ENCODE measurements around the gene RNF13.
A peak's percentile ranks its signal among the peaks of the same experiment; 100 is the strongest.

RNF13 gene

DNA sequence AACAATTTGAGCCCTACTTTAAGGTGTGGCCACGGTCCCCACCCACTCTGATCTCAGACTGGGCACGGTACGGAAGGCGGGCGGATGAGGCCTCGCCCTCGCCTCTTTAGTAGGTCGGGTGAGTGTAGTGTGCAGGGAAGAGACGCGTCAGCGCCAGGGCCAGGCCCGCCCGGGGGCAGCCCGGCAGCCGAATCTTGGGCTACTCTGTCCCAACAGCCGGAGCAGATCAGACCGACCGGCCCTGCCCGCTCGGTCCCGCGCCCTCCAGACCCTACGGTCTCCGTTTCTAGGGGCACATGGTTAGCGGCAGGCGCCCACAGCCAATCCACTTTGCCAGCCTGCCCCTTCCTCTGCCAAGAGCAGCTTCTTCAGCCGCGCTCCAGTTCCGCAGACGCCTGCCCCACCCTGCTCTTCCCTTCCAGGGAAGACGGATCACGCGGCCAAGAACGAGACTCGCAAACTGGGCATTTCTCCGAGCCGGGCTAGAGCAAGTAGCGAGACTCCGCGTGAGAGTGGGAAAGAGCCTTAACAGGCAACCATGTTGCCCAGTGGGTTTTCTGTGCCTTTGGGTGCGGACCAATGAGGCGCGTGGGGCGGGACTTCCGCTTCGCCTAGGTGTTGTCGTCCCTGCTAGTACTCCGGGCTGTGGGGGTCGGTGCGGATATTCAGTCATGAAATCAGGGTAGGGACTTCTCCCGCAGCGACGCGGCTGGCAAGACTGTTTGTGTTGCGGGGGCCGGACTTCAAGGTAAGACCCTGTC lies at the start of gene RNF13:
Gene RNF13 (plus strand): TSS at position 610 of the 761 bp plus-strand sequence. CDS start 32,812 bp downstream, outside the sequence.
- Histone ChIP-seq H3K27me3 (ENCODE audit: control insufficient read depth in 2 of 2, insufficient read depth in 2 of 2, low read length in 2 of 2) (no peaks in the 10 kb centered on the region), H3K4me3 (ENCODE audit: low read length in 2 of 2) (peak within 1 kb of the TSS; percentile 85 to 96), H3K4me1 (ENCODE audit: control insufficient read depth in 2 of 2, insufficient read depth in 2 of 2, low read length in 2 of 2) (peaks cover 16 to 20% of the 10 kb centered on the region in 2 donors), H3K36me3 (ENCODE audit: control insufficient read depth in 2 of 2, insufficient read depth in 2 of 2, low read length in 2 of 2) (no peaks in the 10 kb centered on the region), H3K9ac (ENCODE audit: low read depth in 1 of 2, low read length in 2 of 2) (peak within 1 kb of the TSS; percentile 93 to 94), H3K27ac (ENCODE audit: low read depth in 2 of 2, low read length in 2 of 2) (peak within 1 kb of the TSS; percentile 98), H3K9me3 (ENCODE audit: control insufficient read depth in 2 of 2, low read length in 2 of 2) (no peaks in the 10 kb centered on the region)

DNA sequence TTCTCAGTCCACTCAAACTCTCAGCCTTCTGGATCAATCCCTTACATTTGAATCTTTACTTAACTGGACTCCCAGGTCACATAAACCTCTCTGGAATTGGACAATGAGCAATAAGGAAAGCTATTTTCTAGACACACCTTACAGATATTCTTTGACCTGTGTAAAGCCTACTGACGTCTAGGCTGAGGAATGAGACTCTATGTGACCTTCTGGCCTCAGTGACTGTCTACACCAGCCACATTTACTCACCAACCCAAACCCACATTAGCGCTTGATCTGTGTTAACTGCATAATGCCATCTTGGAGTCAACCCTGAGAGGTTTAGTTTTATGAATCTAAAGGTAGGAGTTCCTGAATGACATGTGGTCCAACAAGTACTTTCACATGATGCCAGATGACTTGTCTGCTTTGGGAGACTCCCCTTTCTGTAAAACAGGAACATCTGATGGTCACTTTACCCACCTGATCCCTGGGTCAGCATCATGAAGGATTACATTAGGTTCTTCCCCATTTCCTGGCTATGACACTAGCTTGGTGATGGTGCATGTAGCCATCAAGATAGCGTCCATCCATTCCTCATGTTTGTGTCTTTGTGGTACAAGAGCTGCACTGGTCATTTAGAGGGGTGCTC lies 49.3 kb upstream of the RNF13 start:
- no peak overlapping the region for H3K4me3 ChIP-seq (ENCODE audit: low read length in 2 of 2)

GRCh38 chr3:149764302-149764701 lies 48.7 kb upstream of the RNF13 start:
- Histone ChIP-seq H3K4me1 (ENCODE audit: control insufficient read depth in 2 of 2, insufficient read depth in 2 of 2, low read length in 2 of 2) (no peaks in the 10 kb centered on the region), H3K27ac (ENCODE audit: low read depth in 2 of 2, low read length in 2 of 2) (no peak overlapping the region), H3K4me3 (ENCODE audit: low read length in 2 of 2) (no peak overlapping the region), H3K36me3 (ENCODE audit: control insufficient read depth in 2 of 2, insufficient read depth in 2 of 2, low read length in 2 of 2) (no peaks in the 10 kb centered on the region), H3K27me3 (ENCODE audit: control insufficient read depth in 2 of 2, insufficient read depth in 2 of 2, low read length in 2 of 2) (peaks cover 12 to 16% of the 10 kb centered on the region in 2 donors), H3K9ac (ENCODE audit: low read depth in 1 of 2, low read length in 2 of 2) (no peak overlapping the region), H3K9me3 (ENCODE audit: control insufficient read depth in 2 of 2, low read length in 2 of 2) (no peaks in the 10 kb centered on the region)

More for the DNA sequence above, 49.3 kb upstream of the RNF13 start:
- Histone ChIP-seq H3K36me3 (ENCODE audit: control insufficient read depth in 2 of 2, insufficient read depth in 2 of 2, low read length in 2 of 2) (no peaks in the 10 kb centered on the region), H3K9ac (ENCODE audit: low read depth in 1 of 2, low read length in 2 of 2) (no peak overlapping the region), H3K9me3 (ENCODE audit: control insufficient read depth in 2 of 2, low read length in 2 of 2) (no peaks in the 10 kb centered on the region), H3K4me1 (ENCODE audit: control insufficient read depth in 2 of 2, insufficient read depth in 2 of 2, low read length in 2 of 2) (no peaks in the 10 kb centered on the region), H3K27me3 (ENCODE audit: control insufficient read depth in 2 of 2, insufficient read depth in 2 of 2, low read length in 2 of 2) (peaks cover 12 to 16% of the 10 kb centered on the region in 2 donors), H3K27ac (ENCODE audit: low read depth in 2 of 2, low read length in 2 of 2) (no peak overlapping the region)

GRCh38 chr3:149765762-149766334 lies 47.2 kb upstream of the RNF13 start:
- H3K4me1 ChIP-seq (ENCODE audit: control insufficient read depth in 2 of 2, insufficient read depth in 2 of 2, low read length in 2 of 2) = no peaks in the 10 kb centered on the region
- H3K4me3 ChIP-seq (ENCODE audit: low read length in 2 of 2) = no peak overlapping the region
- H3K27me3 ChIP-seq (ENCODE audit: control insufficient read depth in 2 of 2, insufficient read depth in 2 of 2, low read length in 2 of 2) = peaks cover 12 to 16% of the 10 kb centered on the region in 2 donors
- no peak overlapping the region for H3K27ac ChIP-seq (ENCODE audit: low read depth in 2 of 2, low read length in 2 of 2)
- H3K36me3 ChIP-seq (ENCODE audit: control insufficient read depth in 2 of 2, insufficient read depth in 2 of 2, low read length in 2 of 2) = no peaks in the 10 kb centered on the region
- no peaks in the 10 kb centered on the region for H3K9me3 ChIP-seq (ENCODE audit: control insufficient read depth in 2 of 2, low read length in 2 of 2)
- no peak overlapping the region for H3K9ac ChIP-seq (ENCODE audit: low read depth in 1 of 2, low read length in 2 of 2)

GRCh38 chr3:149767720-149768119 lies 45.3 kb upstream of the RNF13 start:
- Histone ChIP-seq H3K9me3 (ENCODE audit: control insufficient read depth in 2 of 2, low read length in 2 of 2) (no peaks in the 10 kb centered on the region), H3K9ac (ENCODE audit: low read depth in 1 of 2, low read length in 2 of 2) (no peak overlapping the region), H3K36me3 (ENCODE audit: control insufficient read depth in 2 of 2, insufficient read depth in 2 of 2, low read length in 2 of 2) (no peaks in the 10 kb centered on the region), H3K4me3 (ENCODE audit: low read length in 2 of 2) (no peak overlapping the region), H3K27me3 (ENCODE audit: control insufficient read depth in 2 of 2, insufficient read depth in 2 of 2, low read length in 2 of 2) (peaks cover 10 to 12% of the 10 kb centered on the region in 2 donors), H3K27ac (ENCODE audit: low read depth in 2 of 2, low read length in 2 of 2) (no peak overlapping the region), H3K4me1 (ENCODE audit: control insufficient read depth in 2 of 2, insufficient read depth in 2 of 2, low read length in 2 of 2) (no peaks in the 10 kb centered on the region)

DNA sequence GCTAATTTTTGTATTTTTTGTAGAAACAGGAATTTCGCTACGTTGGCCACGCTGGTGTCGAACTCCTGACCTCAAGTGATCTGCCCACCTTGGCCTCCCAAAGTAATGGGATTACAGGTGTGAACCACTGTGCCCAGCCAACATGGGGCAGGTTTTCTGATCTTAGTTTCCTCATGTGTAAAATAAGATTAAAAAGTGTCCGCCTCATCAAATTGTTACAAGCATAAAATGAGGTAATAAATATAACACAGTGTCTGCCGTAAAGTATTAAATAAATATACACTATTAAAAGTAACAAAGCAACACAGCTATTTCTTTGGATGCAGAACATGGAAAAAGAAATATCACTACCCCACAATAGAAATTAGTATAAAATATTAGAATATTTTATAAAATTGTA lies 44.3 kb upstream of the RNF13 start:
- Histone ChIP-seq H3K27me3 (ENCODE audit: control insufficient read depth in 2 of 2, insufficient read depth in 2 of 2, low read length in 2 of 2) (peaks cover 4 to 9% of the 10 kb centered on the region in 2 donors), H3K27ac (ENCODE audit: low read depth in 2 of 2, low read length in 2 of 2) (no peak overlapping the region), H3K9ac (ENCODE audit: low read depth in 1 of 2, low read length in 2 of 2) (no peak overlapping the region), H3K36me3 (ENCODE audit: control insufficient read depth in 2 of 2, insufficient read depth in 2 of 2, low read length in 2 of 2) (no peaks in the 10 kb centered on the region), H3K9me3 (ENCODE audit: control insufficient read depth in 2 of 2, low read length in 2 of 2) (no peaks in the 10 kb centered on the region), H3K4me1 (ENCODE audit: control insufficient read depth in 2 of 2, insufficient read depth in 2 of 2, low read length in 2 of 2) (no peaks in the 10 kb centered on the region), H3K4me3 (ENCODE audit: low read length in 2 of 2) (no peak overlapping the region)

DNA sequence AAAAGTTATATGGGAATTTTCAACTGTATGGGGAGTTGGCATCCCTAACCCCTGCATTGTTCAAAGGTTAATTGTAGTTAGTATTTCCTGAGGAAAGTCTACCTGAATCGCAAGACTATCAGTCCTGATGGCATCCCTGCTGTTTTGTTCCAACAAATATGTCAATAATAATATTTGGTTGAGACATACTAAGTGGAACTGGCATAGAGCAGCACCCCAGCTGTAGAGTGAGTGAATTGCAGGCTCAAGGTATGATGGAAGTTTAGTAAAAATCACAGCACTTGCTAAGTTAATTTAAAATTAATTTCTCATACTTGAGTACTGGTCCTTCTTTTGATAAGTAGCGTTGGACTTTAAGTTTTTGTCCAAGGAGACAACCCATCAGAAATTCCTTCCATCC lies 42.8 kb upstream of the RNF13 start:
- H3K4me3 ChIP-seq (ENCODE audit: low read length in 2 of 2) = no peak overlapping the region
- no peak overlapping the region for H3K9ac ChIP-seq (ENCODE audit: low read depth in 1 of 2, low read length in 2 of 2)
- no peak overlapping the region for H3K27ac ChIP-seq (ENCODE audit: low read depth in 2 of 2, low read length in 2 of 2)
- no peaks in the 10 kb centered on the region for H3K36me3 ChIP-seq (ENCODE audit: control insufficient read depth in 2 of 2, insufficient read depth in 2 of 2, low read length in 2 of 2)
- H3K9me3 ChIP-seq (ENCODE audit: control insufficient read depth in 2 of 2, low read length in 2 of 2) = no peaks in the 10 kb centered on the region
- no peaks in the 10 kb centered on the region for H3K4me1 ChIP-seq (ENCODE audit: control insufficient read depth in 2 of 2, insufficient read depth in 2 of 2, low read length in 2 of 2)
- H3K27me3 ChIP-seq (ENCODE audit: control insufficient read depth in 2 of 2, insufficient read depth in 2 of 2, low read length in 2 of 2) = peaks cover 0 to 5% of the 10 kb centered on the region in 2 donors

DNA sequence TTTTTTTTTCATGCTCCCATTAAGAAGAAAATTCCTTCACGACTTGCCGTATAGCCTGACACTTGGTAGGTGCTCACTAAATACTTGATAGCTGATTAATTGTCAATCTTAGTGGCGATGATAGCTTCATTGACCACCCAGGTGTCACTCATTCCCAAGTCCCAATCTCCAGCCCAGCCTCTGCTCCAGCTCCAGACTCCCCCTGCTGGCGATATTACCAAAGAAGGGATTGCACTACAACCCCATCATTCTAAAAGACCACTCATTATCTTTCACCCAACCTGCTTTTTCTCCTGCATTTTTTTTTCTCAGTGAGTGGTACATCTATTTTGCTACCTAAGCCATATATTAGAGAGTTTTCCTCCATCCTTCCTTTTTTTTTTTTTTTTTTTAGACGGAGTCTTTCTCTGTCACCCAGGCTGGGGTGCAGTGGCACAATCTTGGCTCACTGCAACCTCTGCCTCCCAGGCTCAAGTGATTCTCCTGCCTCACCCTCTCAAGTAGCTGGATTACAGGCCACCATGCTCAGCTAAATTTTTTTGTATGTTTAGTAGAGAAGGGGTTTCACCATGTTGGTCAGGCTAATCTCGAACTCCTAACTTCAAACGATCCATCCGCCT lies 41.3 kb upstream of the RNF13 start:
- H3K4me1 ChIP-seq (ENCODE audit: control insufficient read depth in 2 of 2, insufficient read depth in 2 of 2, low read length in 2 of 2) = no peaks in the 10 kb centered on the region
- H3K9ac ChIP-seq (ENCODE audit: low read depth in 1 of 2, low read length in 2 of 2) = no peak overlapping the region
- no peaks in the 10 kb centered on the region for H3K27me3 ChIP-seq (ENCODE audit: control insufficient read depth in 2 of 2, insufficient read depth in 2 of 2, low read length in 2 of 2)
- no peaks in the 10 kb centered on the region for H3K9me3 ChIP-seq (ENCODE audit: control insufficient read depth in 2 of 2, low read length in 2 of 2)
- H3K36me3 ChIP-seq (ENCODE audit: control insufficient read depth in 2 of 2, insufficient read depth in 2 of 2, low read length in 2 of 2) = no peaks in the 10 kb centered on the region
- no peak overlapping the region for H3K27ac ChIP-seq (ENCODE audit: low read depth in 2 of 2, low read length in 2 of 2)
- H3K4me3 ChIP-seq (ENCODE audit: low read length in 2 of 2) = no peak overlapping the region

DNA sequence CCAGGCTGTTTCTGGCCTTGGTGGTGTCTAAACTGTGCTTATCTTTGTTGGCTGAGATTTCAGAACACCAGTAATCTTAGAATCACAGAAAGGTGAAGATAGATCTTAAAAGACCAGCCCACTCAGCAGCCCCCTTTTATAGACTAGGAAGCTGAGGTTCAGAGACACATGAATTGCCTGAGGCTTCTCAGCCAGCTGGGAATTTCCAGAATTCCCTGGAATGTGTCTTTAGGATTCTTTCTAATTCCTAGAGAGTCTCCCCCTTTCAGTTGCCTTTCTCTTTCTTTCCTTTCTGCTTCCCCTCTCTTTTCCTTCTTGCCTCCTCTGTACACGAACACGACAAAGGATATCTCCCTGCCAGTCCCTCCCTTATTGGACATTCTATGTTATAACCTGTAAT lies 40.2 kb upstream of the RNF13 start:
- H3K27ac ChIP-seq (ENCODE audit: low read depth in 2 of 2, low read length in 2 of 2) = no peak overlapping the region
- no peak overlapping the region for H3K9ac ChIP-seq (ENCODE audit: low read depth in 1 of 2, low read length in 2 of 2)
- no peaks in the 10 kb centered on the region for H3K27me3 ChIP-seq (ENCODE audit: control insufficient read depth in 2 of 2, insufficient read depth in 2 of 2, low read length in 2 of 2)
- H3K36me3 ChIP-seq (ENCODE audit: control insufficient read depth in 2 of 2, insufficient read depth in 2 of 2, low read length in 2 of 2) = no peaks in the 10 kb centered on the region
- H3K4me3 ChIP-seq (ENCODE audit: low read length in 2 of 2) = no peak overlapping the region
- no peaks in the 10 kb centered on the region for H3K4me1 ChIP-seq (ENCODE audit: control insufficient read depth in 2 of 2, insufficient read depth in 2 of 2, low read length in 2 of 2)
- H3K9me3 ChIP-seq (ENCODE audit: control insufficient read depth in 2 of 2, low read length in 2 of 2) = no peaks in the 10 kb centered on the region

- Histone ChIP-seq H3K4me1 (ENCODE audit: control insufficient read depth in 2 of 2, insufficient read depth in 2 of 2, low read length in 2 of 2) (no peaks in the 10 kb centered on the region), H3K27me3 (ENCODE audit: control insufficient read depth in 2 of 2, insufficient read depth in 2 of 2, low read length in 2 of 2) (no peaks in the 10 kb centered on the region), H3K36me3 (ENCODE audit: control insufficient read depth in 2 of 2, insufficient read depth in 2 of 2, low read length in 2 of 2) (no peaks in the 10 kb centered on the region), H3K9me3 (ENCODE audit: control insufficient read depth in 2 of 2, low read length in 2 of 2) (no peaks in the 10 kb centered on the region), H3K4me3 (ENCODE audit: low read length in 2 of 2) (no peak overlapping the region), H3K9ac (ENCODE audit: low read depth in 1 of 2, low read length in 2 of 2) (no peak overlapping the region), H3K27ac (ENCODE audit: low read depth in 2 of 2, low read length in 2 of 2) (no peak overlapping the region)
These were observed 36.8 kb upstream of the RNF13 start for GRCh38 chr3:149776170-149776569.

Data from mucosa of rectum (tissue), 2 donors.